Activated CD8-positive, alpha-beta T cell treated with anti-CD3 and anti-CD28 coated beads for 36 hours (primary cell): ENCODE measurements around the gene SLC6A11. TPM values are rescaled to one million over a fixed set of nuclear protein-coding genes. Genes with fewer than 3 reads are reported as not detected.

Experiments
- ATAC-seq: fragments of 200-7000 bp; cut with Tn5 transposase; one replicate; pipeline ENCODE4 v1.10.0; 2021; ENCODE audit warnings: mild to moderate bottlenecking, moderate library complexity
- CTCF ChIA-PET: fragments of 350-600 bp; sonication (Branson Sonifier 250); formaldehyde crosslinking; loops from one replicate; lab custom pipeline; 2021; ENCODE audit warnings: antibody characterized with exemption; lab: Charles Lee
- POLR2A ChIA-PET: fragments of 350-600 bp; sonication (Branson Sonifier 250); formaldehyde crosslinking; loops from one replicate; lab custom pipeline; 2021; ENCODE audit warnings: antibody characterized with exemption; lab: Charles Lee
- DNase-seq: peaks from one replicate; pipeline ENCODE4 v3.0.0-alpha.2; 2020
- H3K27ac Mint-ChIP-seq: one replicate; pipeline ENCODE4 v1.8.0; 2021; ENCODE audit warnings: mild to moderate bottlenecking, mixed read lengths
- H3K27me3 Mint-ChIP-seq: one replicate; pipeline ENCODE4 v1.8.0; 2021; ENCODE audit warnings: mixed read lengths
- H3K36me3 Mint-ChIP-seq: one replicate; pipeline ENCODE4 v1.8.0; 2021; ENCODE audit warnings: low read depth, mixed read lengths
- H3K4me1 Mint-ChIP-seq: one replicate; pipeline ENCODE4 v1.8.0; 2021; ENCODE audit warnings: low read depth, mixed read lengths
- H3K4me3 Mint-ChIP-seq: one replicate; pipeline ENCODE4 v1.8.0; 2021; ENCODE audit warnings: mild to moderate bottlenecking, moderate library complexity, mixed read lengths
- H3K9me3 Mint-ChIP-seq: one replicate; pipeline ENCODE4 v1.8.0; 2021; ENCODE audit warnings: mixed read lengths
- intact Hi-C: fragments of 100-400 bp; cut with micrococcal nuclease; formaldehyde crosslinking; loops from one replicate; pipeline ENCODE4 v1.10.0; 2022
- total RNA-seq, 2 experiments: library from RNA; stranded (reverse); gene quantifications; one replicate each; pipeline ENCODE4 v1.2.3, GENCODE V29; 2021
- TF ChIP-seq, protein P1 (sequence below): fragments of 200-600 bp; IDR thresholded peaks from one replicate; pipeline ENCODE4 v1.8.0; 2022; ENCODE audit warnings: antibody characterized with exemption, mild to moderate bottlenecking

SLC6A11 gene
- total RNA-seq, 2 experiments from 2014 or later: not detected

DNA sequence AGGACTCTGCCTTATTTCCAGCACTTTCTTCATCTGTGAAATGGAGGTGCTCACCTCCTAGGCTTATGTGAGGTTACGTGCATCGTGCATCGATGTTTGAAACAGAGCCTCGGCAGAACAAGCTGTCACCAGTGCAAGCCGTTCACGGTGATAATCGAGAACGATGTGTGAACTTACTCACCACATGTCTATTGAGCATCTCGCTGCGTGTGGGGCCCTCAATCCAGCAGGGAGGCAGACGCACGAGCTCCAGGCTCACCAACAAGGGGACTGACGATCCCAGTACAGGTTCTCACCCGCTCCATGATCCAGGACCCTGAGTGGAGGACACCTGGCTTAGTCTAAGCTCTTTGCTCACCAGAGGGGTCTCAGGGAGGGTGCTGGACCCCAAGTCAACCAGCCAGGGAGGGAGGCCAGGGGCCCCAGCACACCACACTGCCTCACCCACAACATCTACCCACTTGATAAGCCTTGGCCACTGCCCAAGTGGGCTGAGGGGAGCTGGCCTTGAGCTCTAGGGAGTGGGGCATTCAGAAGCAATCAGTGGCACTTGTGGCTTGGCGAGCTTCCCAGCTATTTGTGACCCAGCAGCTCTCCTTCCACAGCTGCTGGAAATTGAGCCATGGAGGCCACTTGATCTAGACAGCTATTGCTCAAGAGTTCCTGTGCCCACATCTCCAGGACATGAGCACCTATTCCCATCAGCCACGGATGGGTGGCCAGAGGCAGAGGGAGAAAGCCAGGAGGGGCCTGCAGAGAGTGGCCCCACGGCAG is 142.1 kb downstream of the SLC6A11 start:
- Mint-ChIP-seq H3K4me1 (no peaks in the 10 kb centered on the region), H3K9me3 (no peaks in the 10 kb centered on the region), H3K27me3 (peaks cover 7% of the 10 kb centered on the region), H3K4me3 (no peak overlapping the region), H3K27ac (no peak overlapping the region), H3K36me3 (no peaks in the 10 kb centered on the region)
- ChIA-PET POLR2A (no interaction called here), CTCF (interaction anchor here (1.3 to 1.8 kb wide), 2 partner anchors 13 to 25 kb away, joined by 3 to 5 read pairs; no protein-coding TSS in a partner anchor)
- ATAC-seq (no peak), DNase-seq (no peak)
- TF ChIP-seq, protein P1, sequence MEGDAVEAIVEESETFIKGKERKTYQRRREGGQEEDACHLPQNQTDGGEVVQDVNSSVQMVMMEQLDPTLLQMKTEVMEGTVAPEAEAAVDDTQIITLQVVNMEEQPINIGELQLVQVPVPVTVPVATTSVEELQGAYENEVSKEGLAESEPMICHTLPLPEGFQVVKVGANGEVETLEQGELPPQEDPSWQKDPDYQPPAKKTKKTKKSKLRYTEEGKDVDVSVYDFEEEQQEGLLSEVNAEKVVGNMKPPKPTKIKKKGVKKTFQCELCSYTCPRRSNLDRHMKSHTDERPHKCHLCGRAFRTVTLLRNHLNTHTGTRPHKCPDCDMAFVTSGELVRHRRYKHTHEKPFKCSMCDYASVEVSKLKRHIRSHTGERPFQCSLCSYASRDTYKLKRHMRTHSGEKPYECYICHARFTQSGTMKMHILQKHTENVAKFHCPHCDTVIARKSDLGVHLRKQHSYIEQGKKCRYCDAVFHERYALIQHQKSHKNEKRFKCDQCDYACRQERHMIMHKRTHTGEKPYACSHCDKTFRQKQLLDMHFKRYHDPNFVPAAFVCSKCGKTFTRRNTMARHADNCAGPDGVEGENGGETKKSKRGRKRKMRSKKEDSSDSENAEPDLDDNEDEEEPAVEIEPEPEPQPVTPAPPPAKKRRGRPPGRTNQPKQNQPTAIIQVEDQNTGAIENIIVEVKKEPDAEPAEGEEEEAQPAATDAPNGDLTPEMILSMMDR: no peak
- intact Hi-C loops: no loop called here

DNA sequence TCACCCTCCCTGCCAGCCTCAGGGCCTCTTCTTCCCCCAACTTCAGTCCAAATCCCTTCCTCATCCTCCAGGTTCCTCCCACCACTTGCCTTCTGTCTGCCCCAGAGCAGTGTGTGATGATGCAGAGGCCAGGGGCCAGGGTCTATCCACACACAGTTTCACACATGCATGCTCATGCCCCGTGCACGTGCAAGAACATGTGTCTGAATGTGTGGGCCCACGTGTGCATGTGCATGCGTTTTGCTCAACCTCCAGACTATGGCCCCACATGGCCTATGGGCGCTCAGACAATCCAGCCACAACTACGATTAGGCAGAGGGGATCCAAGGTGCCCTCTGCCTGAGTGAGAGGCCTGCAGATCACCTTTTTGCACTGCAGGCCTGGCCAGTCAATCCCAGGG is 144.2 kb downstream of the SLC6A11 start:
- Mint-ChIP-seq H3K27me3 (peaks cover 11% of the 10 kb centered on the region), H3K36me3 (no peaks in the 10 kb centered on the region), H3K4me1 (no peaks in the 10 kb centered on the region), H3K27ac (no peak overlapping the region), H3K4me3 (no peak overlapping the region), H3K9me3 (no peaks in the 10 kb centered on the region)
- intact Hi-C loops: no loop called here
- ChIA-PET CTCF (interaction anchor here (1.2 kb wide), 1 partner anchor 19 kb away, joined by 4 read pairs; no protein-coding TSS in a partner anchor), POLR2A (no interaction called here)
- TF ChIP-seq, protein P1: no peak
- ATAC-seq (no peak), DNase-seq (no peak)

DNA sequence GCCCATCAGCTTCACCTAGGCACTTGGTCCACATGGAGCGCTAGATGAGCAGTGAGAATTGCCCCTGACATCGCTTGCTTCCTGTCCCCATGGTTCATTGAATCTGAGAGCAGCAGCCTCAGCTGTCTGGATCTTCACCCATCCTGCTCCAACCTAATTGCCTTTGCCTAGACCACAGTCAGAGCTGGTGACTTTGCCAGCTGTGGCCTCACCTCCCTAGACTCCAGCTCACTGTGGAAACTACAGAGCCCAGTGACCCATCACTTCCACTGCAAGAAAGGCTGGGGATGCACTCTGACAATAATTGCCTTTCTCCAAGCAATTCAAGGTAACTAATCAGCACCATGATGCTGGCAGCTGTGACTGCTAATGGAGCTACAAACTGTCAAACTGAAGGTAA is 145.9 kb downstream of the SLC6A11 start:
- no peaks in the 10 kb centered on the region for H3K4me1 Mint-ChIP-seq
- DNase-seq (no peak), ATAC-seq (no peak)
- H3K27me3 Mint-ChIP-seq: peaks cover 14% of the 10 kb centered on the region
- ChIA-PET CTCF (interaction anchor here (3.3 kb wide), 1 partner anchor 98 kb away, joined by 8 read pairs; no protein-coding TSS in a partner anchor), POLR2A (no interaction called here)
- intact Hi-C loops: no loop called here
- H3K36me3 Mint-ChIP-seq: no peaks in the 10 kb centered on the region
- H3K4me3 Mint-ChIP-seq: no peak overlapping the region
- no peak overlapping the region for H3K27ac Mint-ChIP-seq
- no peaks in the 10 kb centered on the region for H3K9me3 Mint-ChIP-seq
- TF ChIP-seq, protein P1: no peak

DNA sequence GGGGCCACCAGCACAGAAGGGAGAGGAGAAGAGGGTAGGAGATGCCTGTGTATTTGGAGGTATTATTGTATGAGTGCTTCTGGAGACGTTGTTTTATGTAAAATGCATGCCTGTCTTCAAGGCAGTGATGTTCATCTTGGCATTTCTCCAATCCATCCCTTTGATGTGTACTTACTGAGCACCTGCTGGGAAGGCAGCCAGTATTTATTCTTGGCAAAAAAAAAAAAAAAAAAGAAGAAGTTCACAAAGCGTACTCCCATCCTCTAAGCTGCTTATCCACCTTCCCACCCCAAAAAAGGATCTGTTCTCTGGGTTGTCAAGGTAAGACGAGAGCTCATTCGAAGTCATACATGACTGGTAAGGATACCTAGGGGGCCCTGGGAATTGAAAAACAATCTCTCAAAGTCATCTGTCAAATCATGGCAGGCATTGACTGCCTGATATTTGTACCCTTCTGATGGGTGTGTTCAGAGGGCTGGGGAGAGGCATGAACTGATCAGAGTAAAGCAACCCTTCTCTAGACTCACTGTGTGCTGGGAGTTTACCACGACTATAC is 146.5 kb downstream of the SLC6A11 start:
- no peaks in the 10 kb centered on the region for H3K9me3 Mint-ChIP-seq
- intact Hi-C loops: no loop called here
- peaks cover 14% of the 10 kb centered on the region for H3K27me3 Mint-ChIP-seq
- no peaks in the 10 kb centered on the region for H3K4me1 Mint-ChIP-seq
- TF ChIP-seq, protein P1: no peak
- H3K27ac Mint-ChIP-seq: no peak overlapping the region
- no peak overlapping the region for H3K4me3 Mint-ChIP-seq
- CTCF ChIA-PET: interaction anchor here (1.0 to 3.3 kb wide), 2 partner anchors 21 to 98 kb away, joined by 3 to 8 read pairs; no protein-coding TSS in a partner anchor
- H3K36me3 Mint-ChIP-seq: no peaks in the 10 kb centered on the region
- POLR2A ChIA-PET: no interaction called here
- no peak for ATAC-seq
- DNase-seq: no peak
